Astrocyte of the cerebellum (primary cell): ENCODE results near the gene CXCL9.
"Not testable (repeated sequence)": the region's sequence is repeated elsewhere in the genome, so short reads cannot be mapped to it uniquely, and the experiment has no call there.

Experiments
- DNase-seq: peaks from one replicate; pipeline ENCODE4 v3.0.0-alpha.2; 2011; ENCODE audit warnings: low read depth
- H3K4me3 ChIP-seq: 2 replicates; pipeline ENCODE4 v1.5.1; 2011; ENCODE audit warnings: mild to moderate bottlenecking, low read depth, low read length, moderate library complexity
- in situ Hi-C: cut with HindIII; loops from 2 replicates; pipeline ENCODE4 v1.10.0; 2017; ENCODE audit warnings: low sequenced_read_pairs
- TF ChIP-seq, protein P1 (sequence below): IDR thresholded peaks from 2 replicates; pipeline ENCODE4 v1.5.1; 2012; ENCODE audit warnings: low read length, low read depth, moderate library complexity, mild to moderate bottlenecking; ENCODE audit errors: missing control alignments

The CXCL9 gene

GRCh38 chr4:75973766-75974165, 33.5 kb downstream of the CXCL9 start:
- no peak for DNase-seq
- in situ Hi-C loops, result no loop called here
- no peak overlapping the region for H3K4me3 ChIP-seq
- TF ChIP-seq, protein P1, sequence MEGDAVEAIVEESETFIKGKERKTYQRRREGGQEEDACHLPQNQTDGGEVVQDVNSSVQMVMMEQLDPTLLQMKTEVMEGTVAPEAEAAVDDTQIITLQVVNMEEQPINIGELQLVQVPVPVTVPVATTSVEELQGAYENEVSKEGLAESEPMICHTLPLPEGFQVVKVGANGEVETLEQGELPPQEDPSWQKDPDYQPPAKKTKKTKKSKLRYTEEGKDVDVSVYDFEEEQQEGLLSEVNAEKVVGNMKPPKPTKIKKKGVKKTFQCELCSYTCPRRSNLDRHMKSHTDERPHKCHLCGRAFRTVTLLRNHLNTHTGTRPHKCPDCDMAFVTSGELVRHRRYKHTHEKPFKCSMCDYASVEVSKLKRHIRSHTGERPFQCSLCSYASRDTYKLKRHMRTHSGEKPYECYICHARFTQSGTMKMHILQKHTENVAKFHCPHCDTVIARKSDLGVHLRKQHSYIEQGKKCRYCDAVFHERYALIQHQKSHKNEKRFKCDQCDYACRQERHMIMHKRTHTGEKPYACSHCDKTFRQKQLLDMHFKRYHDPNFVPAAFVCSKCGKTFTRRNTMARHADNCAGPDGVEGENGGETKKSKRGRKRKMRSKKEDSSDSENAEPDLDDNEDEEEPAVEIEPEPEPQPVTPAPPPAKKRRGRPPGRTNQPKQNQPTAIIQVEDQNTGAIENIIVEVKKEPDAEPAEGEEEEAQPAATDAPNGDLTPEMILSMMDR, result no peak

DNA sequence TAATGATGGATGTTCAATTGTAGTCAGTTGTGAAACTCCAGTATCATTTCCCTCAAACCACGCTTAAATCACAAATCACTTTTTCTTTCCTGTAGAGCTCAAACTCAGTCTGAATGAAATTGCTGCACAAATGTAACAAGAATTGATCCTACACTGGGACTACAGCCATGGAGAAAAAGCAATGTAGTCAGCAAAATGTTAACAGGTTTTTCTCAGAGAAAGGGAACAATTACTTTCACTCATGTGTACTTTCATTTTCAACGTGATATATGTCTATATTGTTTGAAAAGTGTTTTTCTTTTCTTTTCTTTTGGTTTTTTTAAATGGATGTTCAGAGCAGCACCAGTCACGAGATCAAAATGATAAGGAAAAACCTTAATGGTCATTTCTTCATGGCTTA, 39.2 kb downstream of the CXCL9 start:
- DNase-seq, result no peak
- in situ Hi-C loops, result no loop called here
- TF ChIP-seq, protein P1, result no peak
- H3K4me3 ChIP-seq, result no peak overlapping the region

GRCh38 chr4:75963558-75963957, 43.8 kb downstream of the CXCL9 start:
- no peak for DNase-seq
- in situ Hi-C loops, result no loop called here
- no peak overlapping the region for H3K4me3 ChIP-seq
- TF ChIP-seq, protein P1, result no peak

- H3K4me3 ChIP-seq, in situ Hi-C loops, DNase-seq: not testable (repeated sequence)
Observed at GRCh38 chr4:75962072-75962471, 45.2 kb downstream of the CXCL9 start.

GRCh38 chr4:75958546-75958945, 48.8 kb downstream of the CXCL9 start:
- DNase-seq, H3K4me3 ChIP-seq, in situ Hi-C loops: not testable (repeated sequence)

GRCh38 chr4:75954811-75955210, 52.5 kb downstream of the CXCL9 start:
- H3K4me3 ChIP-seq, in situ Hi-C loops, DNase-seq: not testable (repeated sequence)

GRCh38 chr4:75953509-75953908, 53.8 kb downstream of the CXCL9 start:
- H3K4me3 ChIP-seq, result no peak overlapping the region
- TF ChIP-seq, protein P1, result no peak
- no peak for DNase-seq
- in situ Hi-C loops, result no loop called here
